ENCODE results near the gene HEXA. TPM values are rescaled to one million over a fixed set of nuclear protein-coding genes. Genes with fewer than 3 reads are reported as not detected.

HEXA gene
- total RNA-seq, 1 experiment from 2014 or later = 87.5 TPM

GRCh38 chr15:72313881-72314280, 61.9 kb downstream of the HEXA start:
- no TSS peak for BruUV-seq (replicated peaks)
- CTCF ChIA-PET = interaction anchor here (0.7 to 3.6 kb wide), 9 partner anchors 8 to 406 kb away, joined by 3 to 19 read pairs (median 5); no protein-coding TSS in a partner anchor
- intact Hi-C loops (cut with micrococcal nuclease) = loop anchor here (2.0 kb wide), 1 partner anchor 271 kb away; no protein-coding TSS in a partner anchor

GRCh38 chr15:72313448-72313840, 62.4 kb downstream of the HEXA start:
- Mint-ChIP-seq H3K4me3 (ENCODE audit: unreplicated experiment) (no peak overlapping the region), H3K27ac (ENCODE audit: low read depth, unreplicated experiment) (no peak overlapping the region), H3K4me1 (ENCODE audit: insufficient read depth, unreplicated experiment) (peaks cover 7% of the 10 kb centered on the region), H3K9me3 (ENCODE audit: unreplicated experiment) (no peaks in the 10 kb centered on the region), H3K36me3 (ENCODE audit: insufficient read depth, unreplicated experiment) (no peaks in the 10 kb centered on the region), H3K27me3 (ENCODE audit: insufficient read depth, unreplicated experiment) (peaks cover 27% of the 10 kb centered on the region)
- ChIA-PET CTCF (interaction anchor here (0.7 to 3.6 kb wide), 12 partner anchors 8 to 407 kb away, joined by 3 to 19 read pairs (median 6); no protein-coding TSS in a partner anchor), POLR2A (interaction anchor here (0.7 to 1.5 kb wide), 4 partner anchors 10 to 372 kb away, joined by 3 to 4 read pairs (median 4); partner anchors contain the start of genes BBS4 and HIGD2B)
- TF ChIP-seq CTCF (IDR thresholded peaks at IDR 0.05; ENCODE audit: unreplicated experiment) = no peak
- BruUV-seq (replicated peaks) = no TSS peak
- no peak for DNase-seq (ENCODE audit: unreplicated experiment)
- intact Hi-C loops (cut with micrococcal nuclease) = loop anchor here (2.0 kb wide), 1 partner anchor 271 kb away; no protein-coding TSS in a partner anchor

More at GRCh38 chr15:72313881-72314280, 61.9 kb downstream of the HEXA start:
- H3K27me3 Mint-ChIP-seq (ENCODE audit: insufficient read depth, unreplicated experiment) = peaks cover 28% of the 10 kb centered on the region
- no peaks in the 10 kb centered on the region for H3K9me3 Mint-ChIP-seq (ENCODE audit: unreplicated experiment)
- H3K4me1 Mint-ChIP-seq (ENCODE audit: insufficient read depth, unreplicated experiment) = peaks cover 11% of the 10 kb centered on the region
- TF ChIP-seq CTCF (IDR thresholded peaks at IDR 0.05; ENCODE audit: unreplicated experiment) = no peak
- POLR2A ChIA-PET = interaction anchor here (0.7 kb wide), 1 partner anchor 160 kb away, joined by 3 read pairs; no protein-coding TSS in a partner anchor
- H3K4me3 Mint-ChIP-seq (ENCODE audit: unreplicated experiment) = no peak overlapping the region
- no peaks in the 10 kb centered on the region for H3K36me3 Mint-ChIP-seq (ENCODE audit: insufficient read depth, unreplicated experiment)
- no peak for DNase-seq (ENCODE audit: unreplicated experiment)
- no peak overlapping the region for H3K27ac Mint-ChIP-seq (ENCODE audit: low read depth, unreplicated experiment)

- DNase-seq (ENCODE audit: unreplicated experiment) = peak; percentile 75
- no TSS peak for BruUV-seq (replicated peaks)
- ChIA-PET CTCF (interaction anchor here (0.6 to 3.6 kb wide), 16 partner anchors 8 to 418 kb away, joined by 3 to 19 read pairs (median 4); partner anchors contain the start of gene CELF6), POLR2A (interaction anchor here (1.0 to 1.5 kb wide), 3 partner anchors 9 to 373 kb away, joined by 3 to 4 read pairs (median 4); partner anchors contain the start of genes BBS4 and HIGD2B)
- H3K9me3 Mint-ChIP-seq (ENCODE audit: unreplicated experiment) = no peaks in the 10 kb centered on the region
- peak; percentile 80 for TF ChIP-seq CTCF (IDR thresholded peaks at IDR 0.05; ENCODE audit: unreplicated experiment)
- H3K27ac Mint-ChIP-seq (ENCODE audit: low read depth, unreplicated experiment) = no peak overlapping the region
- no peak overlapping the region for H3K4me3 Mint-ChIP-seq (ENCODE audit: unreplicated experiment)
- intact Hi-C loops (cut with micrococcal nuclease) = loop anchor here (2.0 kb wide), 1 partner anchor 272 kb away; no protein-coding TSS in a partner anchor
- H3K4me1 Mint-ChIP-seq (ENCODE audit: insufficient read depth, unreplicated experiment) = peaks cover 5% of the 10 kb centered on the region
- no peaks in the 10 kb centered on the region for H3K36me3 Mint-ChIP-seq (ENCODE audit: insufficient read depth, unreplicated experiment)
- peaks cover 21% of the 10 kb centered on the region for H3K27me3 Mint-ChIP-seq (ENCODE audit: insufficient read depth, unreplicated experiment)
Measured at GRCh38 chr15:72312605-72313447, 63.0 kb downstream of the HEXA start.

- peaks cover 15% of the 10 kb centered on the region for H3K27me3 Mint-ChIP-seq (ENCODE audit: insufficient read depth, unreplicated experiment)
- H3K36me3 Mint-ChIP-seq (ENCODE audit: insufficient read depth, unreplicated experiment) = no peaks in the 10 kb centered on the region
- ChIA-PET POLR2A (no interaction called here), CTCF (no interaction called here)
- H3K27ac Mint-ChIP-seq (ENCODE audit: low read depth, unreplicated experiment) = no peak overlapping the region
- BruUV-seq (replicated peaks) = no TSS peak
- TF ChIP-seq CTCF (IDR thresholded peaks at IDR 0.05; ENCODE audit: unreplicated experiment) = no peak
- DNase-seq (ENCODE audit: unreplicated experiment) = no peak
- intact Hi-C loops (cut with micrococcal nuclease) = no loop called here
- no peak overlapping the region for H3K4me3 Mint-ChIP-seq (ENCODE audit: unreplicated experiment)
- peaks cover 6% of the 10 kb centered on the region for H3K4me1 Mint-ChIP-seq (ENCODE audit: insufficient read depth, unreplicated experiment)
- no peaks in the 10 kb centered on the region for H3K9me3 Mint-ChIP-seq (ENCODE audit: unreplicated experiment)
Measured at GRCh38 chr15:72307026-72307425, 68.8 kb downstream of the HEXA start.
